HCT116 (cell line): ENCODE data around the gene MOV10. TPM values are rescaled to one million over a fixed set of nuclear protein-coding genes. Genes with fewer than 3 reads are reported as not detected.

ENCODE experiments used
- ATAC-seq: fragments of 200-7000 bp; cut with Tn5 transposase; 2 replicates; pipeline ENCODE4 v1.9.1; 2020; ENCODE audit warnings: mild to moderate bottlenecking, moderate library complexity
- BruUV-seq: library from RNA; stranded (reverse); fragments of 400-500 nt; replicated peaks from 2 replicates; lab custom pipeline; 2021; lab: Mats Ljungman, UMichigan
- CTCF ChIA-PET: fragments of 300-600 bp; sonication (Branson Sonifier 250); formaldehyde crosslinking; loops from one replicate; lab custom pipeline; 2021; ENCODE audit warnings: antibody characterized with exemption; lab: Charles Lee
- POLR2A ChIA-PET: fragments of 300-600, 350-600 bp; sonication (Branson Sonifier 250); formaldehyde crosslinking; loops from one replicate; lab custom pipeline; 2021; ENCODE audit warnings: antibody characterized with exemption; lab: Charles Lee
- RAD21 ChIA-PET, 2 experiments: fragments of 300-600 bp; sonication (Branson Sonifier 250); formaldehyde crosslinking; loops; one replicate each; lab custom pipeline; 2023; ENCODE audit warnings: low total read pairs in 2 of 2; ENCODE audit not compliant: uncharacterized antibody in 2 of 2, unreplicated experiment in 2 of 2, low non-redundant PET in 1 of 2; lab: Charles Lee
- DNase-seq: peaks from one replicate; pipeline ENCODE4 v3.0.0-alpha.2; 2010; ENCODE audit warnings: low read depth, low spot score
- H2AFZ ChIP-seq: fragments of 200-600 bp; shearing (Covaris generic), sonication (generic); 2 replicates; pipeline ENCODE4 v1.6.1; 2017; ENCODE audit warnings: low read depth, mixed run types, mixed read lengths, antibody characterized with exemption, low read length; ENCODE audit not compliant: poor library complexity, severe bottlenecking
- H3K27ac ChIP-seq: 2 replicates; pipeline ENCODE4 v1.5.1; 2012; ENCODE audit warnings: low read depth, low read length
- H3K27me3 ChIP-seq: fragments of 200-600 bp; sonication (generic); 2 replicates; pipeline ENCODE4 v1.6.1; 2016; ENCODE audit warnings: mixed run types, low read length, mixed read lengths; ENCODE audit not compliant: insufficient read depth
- H3K36me3 ChIP-seq, 2 experiments: fragments of 200-500 bp in 1 of 2; fragments of 200-600 bp in 1 of 2; sonication (Bioruptor generic) in 1 of 2; sonication (generic) in 1 of 2; 2 replicates each; pipeline versions ENCODE4 v1.5.1 to v1.6.1; 2014 to 2016; ENCODE audit warnings: low read length in 2 of 2, inconsistent platforms in 1 of 2, mixed read lengths in 1 of 2, mixed run types in 1 of 2; ENCODE audit not compliant: insufficient read depth in 2 of 2, control insufficient read depth in 1 of 2
- H3K4me1 ChIP-seq, 2 experiments: fragments of 200-600 bp in 1 of 2; sonication (generic) in 1 of 2; 2 replicates each; pipeline versions ENCODE4 v1.5.1 to v1.6.1; 2012 to 2017; ENCODE audit warnings: low read length in 2 of 2, inconsistent platforms in 1 of 2, mild to moderate bottlenecking in 1 of 2, mixed read lengths in 1 of 2, mixed run types in 1 of 2, moderate library complexity in 1 of 2; ENCODE audit not compliant: insufficient read depth in 2 of 2, control insufficient read depth in 1 of 2
- H3K4me2 ChIP-seq: fragments of 200-600 bp; sonication (generic); 2 replicates; pipeline ENCODE4 v1.6.1; 2017; ENCODE audit warnings: mixed run types, low read length, mixed read lengths
- H3K4me3 ChIP-seq, 2 experiments: fragments of 200-600 bp in 1 of 2; sonication (generic) in 1 of 2; replicated peaks in 1 of 2; 2 replicates each; pipeline ENCODE4 v1.5.1; 2011 to 2016; ENCODE audit warnings: low read length in 2 of 2, control low read depth in 1 of 2, low read depth in 1 of 2, mild to moderate bottlenecking in 1 of 2, mixed read lengths in 1 of 2, mixed run types in 1 of 2
- H3K79me2 ChIP-seq: fragments of 200-600 bp; sonication (generic); 2 replicates; pipeline ENCODE4 v1.6.1; 2017; ENCODE audit warnings: mild to moderate bottlenecking, mixed run types, low read length, moderate library complexity, mixed read lengths; ENCODE audit not compliant: insufficient read depth
- H3K9ac ChIP-seq: fragments of 200-600 bp; sonication (generic); 2 replicates; pipeline ENCODE4 v1.6.1; 2016; ENCODE audit warnings: low read length, mixed read lengths
- H3K9me2 ChIP-seq: fragments of 200-600 bp; sonication (generic), shearing (Covaris generic); 2 replicates; pipeline ENCODE4 v1.6.1; 2017; ENCODE audit warnings: mixed run types, mild to moderate bottlenecking, moderate library complexity; ENCODE audit not compliant: insufficient read depth
- H3K9me3 ChIP-seq, 2 experiments: fragments of 200-500 bp in 1 of 2; fragments of 200-600 bp in 1 of 2; sonication (Bioruptor generic) in 1 of 2; sonication (generic) in 1 of 2; 2 replicates each; pipeline ENCODE4 v1.6.1; 2014 to 2017; ENCODE audit warnings: low read length in 2 of 2, mixed read lengths in 2 of 2, inconsistent platforms in 1 of 2, low read depth in 1 of 2, mild to moderate bottlenecking in 1 of 2, mixed run types in 1 of 2, moderate library complexity in 1 of 2; ENCODE audit not compliant: control insufficient read depth in 1 of 2, insufficient read depth in 1 of 2
- H4K20me1 ChIP-seq: fragments of 200-600 bp; sonication (generic), shearing (Covaris generic); 2 replicates; pipeline ENCODE4 v1.6.1; 2017; ENCODE audit warnings: mixed run types, mild to moderate bottlenecking, moderate library complexity; ENCODE audit not compliant: insufficient read depth
- CBX3 ChIP-seq: IDR thresholded peaks from 2 replicates; pipeline ENCODE4 v1.6.1; 2012; ENCODE audit warnings: low read depth
- CEBPB ChIP-seq: IDR thresholded peaks from 2 replicates; pipeline ENCODE4 v1.6.1; 2012; ENCODE audit warnings: low read depth
- EGR1 ChIP-seq: IDR thresholded peaks from 2 replicates; pipeline ENCODE4 v1.6.1; 2012; ENCODE audit warnings: low read depth
- ELF1 ChIP-seq: IDR thresholded peaks from 2 replicates; pipeline ENCODE4 v1.6.1; 2012; ENCODE audit warnings: low read depth, borderline replicate concordance
- EZH2 ChIP-seq: fragments of 200-600 bp; sonication (generic); IDR thresholded peaks from 2 replicates; pipeline ENCODE4 v1.6.1; 2017; ENCODE audit warnings: antibody characterized with exemption, mixed run types
- FOSL1 ChIP-seq: IDR thresholded peaks from 2 replicates; pipeline ENCODE4 v1.6.1; 2012; ENCODE audit warnings: low read depth
- JUND ChIP-seq: IDR thresholded peaks from 2 replicates; pipeline ENCODE4 v1.6.1; 2012
- MAX ChIP-seq: IDR thresholded peaks from 2 replicates; pipeline ENCODE4 v1.6.1; 2012
- POLR2A ChIP-seq: IDR thresholded peaks from 2 replicates; pipeline ENCODE4 v1.7.0; 2011; ENCODE audit warnings: borderline replicate concordance; ENCODE audit not compliant: insufficient read depth, insufficient read length; ENCODE audit errors: extremely low read depth
- POLR2AphosphoS5 ChIP-seq: IDR thresholded peaks from 2 replicates; pipeline ENCODE4 v1.6.1; 2011; ENCODE audit warnings: mild to moderate bottlenecking, low read depth, low read length, moderate library complexity
- RAD21 ChIP-seq: IDR thresholded peaks from 2 replicates; pipeline ENCODE4 v1.6.1; 2012; ENCODE audit warnings: low read depth, mild to moderate bottlenecking
- SP1 ChIP-seq: IDR thresholded peaks from 2 replicates; pipeline ENCODE4 v1.6.1; 2012; ENCODE audit warnings: low read depth
- SRF ChIP-seq: IDR thresholded peaks from 2 replicates; pipeline ENCODE4 v1.6.1; 2012; ENCODE audit warnings: low read depth
- ZBTB33 ChIP-seq: IDR thresholded peaks from 2 replicates; pipeline ENCODE4 v1.6.1; 2011; ENCODE audit warnings: mild to moderate bottlenecking, low read length, moderate library complexity; ENCODE audit not compliant: insufficient replicate concordance; ENCODE audit errors: extremely low read depth
- ZNF274 ChIP-seq: fragments of 200-500 bp; sonication (Bioruptor generic); IDR thresholded peaks from 2 replicates; pipeline ENCODE4 v1.6.1; 2014; ENCODE audit warnings: mild to moderate bottlenecking, low read depth, low read length, inconsistent platforms
- intact Hi-C: fragments of 100-400 bp; cut with micrococcal nuclease; formaldehyde crosslinking; loops from 2 replicates; pipeline ENCODE4 v1.10.0; 2022
- total RNA-seq: library from RNA; stranded (reverse); gene quantifications from one replicate; pipeline ENCODE4 v1.2.1, GENCODE V29; 2021; ENCODE audit not compliant: unreplicated experiment
- TF ChIP-seq, protein P1 (sequence below), 3 experiments: fragments of 200-600 bp in 1 of 3; sonication (generic) in 1 of 3; IDR thresholded peaks in 2 of 3; conservative IDR thresholded peaks in 1 of 3; 2 replicates each; pipeline ENCODE4 v1.5.1; 2012 to 2017; ENCODE audit warnings: low read depth in 2 of 3, low read length in 2 of 3, antibody characterized with exemption in 1 of 3, borderline replicate concordance in 1 of 3, control low read depth in 1 of 3, mild to moderate bottlenecking in 1 of 3, mixed read lengths in 1 of 3, mixed run types in 1 of 3, moderate library complexity in 1 of 3; ENCODE audit not compliant: insufficient read depth in 1 of 3

The MOV10 gene
- total RNA-seq, 1 experiment from 2014 or later = 109 TPM

GRCh38 chr1:112651205-112651604 is 23.3 kb upstream of the MOV10 start:
- Histone ChIP-seq H3K36me3 (peaks cover 42 to 46% of the 10 kb centered on the region in 2 experiments), H3K4me2 (no peak overlapping the region), H3K9me3 (no peaks in the 10 kb centered on the region), H3K9me2 (no peaks in the 10 kb centered on the region), H3K4me1 (no peaks in the 10 kb centered on the region; a peak in 1 of 4 replicates), H4K20me1 (peaks cover 5% of the 10 kb centered on the region; the same call in 1 of the 2 replicates), H3K27me3 (no peaks in the 10 kb centered on the region), H3K4me3 (no peak overlapping the region), H3K9ac (no peak overlapping the region), H3K79me2 (peaks cover 86% of the 10 kb centered on the region), H2AFZ (no peak overlapping the region), H3K27ac (no peak overlapping the region)
- no peak for DNase-seq
- TF ChIP-seq JUND (no peak), POLR2A (no peak), ZBTB33 (no peak), CBX3 (no peak), MAX (no peak), POLR2AphosphoS5 (no peak), EGR1 (no peak), RAD21 (no peak)
- ChIA-PET CTCF (no interaction called here), RAD21 (no interaction called here), POLR2A (no interaction called here)
- no peak for ATAC-seq
- no TSS peak for BruUV-seq
- intact Hi-C loops = no loop called here

DNA sequence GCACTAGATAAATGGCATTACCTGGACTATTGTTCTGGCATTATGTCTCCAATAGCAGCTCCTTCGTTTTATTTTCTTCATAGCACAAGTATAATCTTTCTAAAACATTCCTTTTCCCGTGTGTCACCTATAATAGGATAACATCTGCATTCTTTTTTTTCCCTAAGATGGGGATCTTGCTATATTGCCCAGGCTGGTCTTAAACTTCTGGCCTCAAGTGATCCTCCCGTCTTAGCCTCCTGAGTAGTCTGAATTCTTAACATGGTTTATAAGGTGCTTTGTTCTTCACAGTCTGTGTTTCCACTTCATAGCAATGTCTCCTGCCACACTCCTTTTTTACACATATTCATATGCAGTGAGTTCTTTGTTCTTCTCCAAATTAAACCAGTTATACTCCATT is 8.6 kb upstream of the MOV10 start:
- BruUV-seq = no TSS peak
- no peaks in the 10 kb centered on the region for H3K9me3 ChIP-seq
- TF ChIP-seq SRF = no peak
- no peak for TF ChIP-seq FOSL1
- no peak for TF ChIP-seq EZH2
- no peak for TF ChIP-seq ELF1
- no peak for TF ChIP-seq SP1
- no peak for TF ChIP-seq RAD21
- TF ChIP-seq ZNF274 = no peak
- no peak for TF ChIP-seq ZBTB33
- no peak for TF ChIP-seq CEBPB
- TF ChIP-seq EGR1 = no peak
- TF ChIP-seq, protein P1, sequence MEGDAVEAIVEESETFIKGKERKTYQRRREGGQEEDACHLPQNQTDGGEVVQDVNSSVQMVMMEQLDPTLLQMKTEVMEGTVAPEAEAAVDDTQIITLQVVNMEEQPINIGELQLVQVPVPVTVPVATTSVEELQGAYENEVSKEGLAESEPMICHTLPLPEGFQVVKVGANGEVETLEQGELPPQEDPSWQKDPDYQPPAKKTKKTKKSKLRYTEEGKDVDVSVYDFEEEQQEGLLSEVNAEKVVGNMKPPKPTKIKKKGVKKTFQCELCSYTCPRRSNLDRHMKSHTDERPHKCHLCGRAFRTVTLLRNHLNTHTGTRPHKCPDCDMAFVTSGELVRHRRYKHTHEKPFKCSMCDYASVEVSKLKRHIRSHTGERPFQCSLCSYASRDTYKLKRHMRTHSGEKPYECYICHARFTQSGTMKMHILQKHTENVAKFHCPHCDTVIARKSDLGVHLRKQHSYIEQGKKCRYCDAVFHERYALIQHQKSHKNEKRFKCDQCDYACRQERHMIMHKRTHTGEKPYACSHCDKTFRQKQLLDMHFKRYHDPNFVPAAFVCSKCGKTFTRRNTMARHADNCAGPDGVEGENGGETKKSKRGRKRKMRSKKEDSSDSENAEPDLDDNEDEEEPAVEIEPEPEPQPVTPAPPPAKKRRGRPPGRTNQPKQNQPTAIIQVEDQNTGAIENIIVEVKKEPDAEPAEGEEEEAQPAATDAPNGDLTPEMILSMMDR (IDR thresholded peaks at IDR 0.05 in 2 of 3, conservative IDR thresholded peaks at IDR 0.05 in 1 of 3; ENCODE audit: borderline replicate concordance in 1 of 3, insufficient read depth in 1 of 3, low read depth in 2 of 3, low read length in 2 of 3) = no peak

More for the DNA sequence above, 8.6 kb upstream of the MOV10 start:
- Histone ChIP-seq H3K36me3 (peaks cover 36 to 54% of the 10 kb centered on the region in 2 experiments), H3K27ac (no peak overlapping the region), H3K4me2 (no peak overlapping the region), H3K27me3 (no peaks in the 10 kb centered on the region), H3K79me2 (no peaks in the 10 kb centered on the region), H3K9ac (no peak overlapping the region), H3K4me3 (no peak overlapping the region), H3K9me2 (no peaks in the 10 kb centered on the region), H4K20me1 (peaks cover 5% of the 10 kb centered on the region; the same call in 1 of the 2 replicates), H3K4me1 (no peaks in the 10 kb centered on the region), H2AFZ (no peak overlapping the region)
- ATAC-seq (no peak), DNase-seq (no peak)
- ChIA-PET POLR2A (no interaction called here), CTCF (no interaction called here), RAD21 (no interaction called here)
- intact Hi-C loops = no loop called here
